Pancreas (tissue), 10 donors: ENCODE measurements around the gene PHETA1. TPM values are rescaled to one million over a fixed set of nuclear protein-coding genes. Genes with fewer than 3 reads are reported as not detected.

Experiments
- ATAC-seq, 4 donors: fragments of 200-7000 bp; cut with Tn5 transposase; one replicate each; pipeline versions ENCODE4 v1.8.0 to v1.9.1; 2020; ENCODE audit warnings: mild to moderate bottlenecking in 4 of 4, moderate library complexity in 4 of 4
- DNase-seq, 6 donors: peaks; one replicate each; pipeline ENCODE4 v3.0.0-alpha.2; 2020
- FAIRE-seq: peaks from 2 replicates; lab custom pipeline; 2012; peaks lifted over from hg19 to GRCh38; lab: Jason Lieb, UNC
- H3K27ac ChIP-seq, 4 donors: fragments of 200-600 bp; sonication (generic); 1 replicate in 3 of 4; 2 replicates in 1 of 4; pipeline versions ENCODE4 v1.5.0 to v1.8.0; 2020
- H3K27me3 ChIP-seq, 4 donors: fragments of 200-600 bp; one replicate each; pipeline ENCODE4 v1.8.0; 2021
- H3K36me3 ChIP-seq, 3 donors: fragments of 200-600 bp; sonication (generic) in 1 of 3; one replicate each; pipeline versions ENCODE4 v1.5.0 to v1.8.0; 2020 to 2021
- H3K4me1 ChIP-seq, 3 donors: fragments of 200-600 bp; one replicate each; pipeline ENCODE4 v1.8.0; 2021
- H3K4me3 ChIP-seq, 4 donors: fragments of 200-600 bp; sonication (generic) in 2 of 4; one replicate each; pipeline versions ENCODE4 v1.5.0 to v1.8.0; 2020 to 2021
- H3K9me3 ChIP-seq, 4 donors: fragments of 200-600 bp; one replicate each; pipeline ENCODE4 v1.8.0; 2021
- WGBS, 2 donors: extraction: QIAGEN DNeasy Blood & Tissue Kit; methylation state at CpG; one replicate each; pipeline ENCODE4 v1.1.7; 2013; 5-methylcytosine and 5-hydroxymethylcytosine counted together
- intact Hi-C, 3 donors: fragments of 100-400 bp; cut with DNase I; formaldehyde crosslinking; loops; one replicate each; pipeline versions ENCODE4 v1.11.1 to v1.14.2; 2022
- polyA plus RNA-seq, 2 donors: library from polyadenylated mRNA; stranded (reverse); fragments of 200-250 nt; gene quantifications; one replicate each; pipeline ENCODE4 v1.2.3, GENCODE V29; 2013
- total RNA-seq, 6 donors: library from RNA; stranded (reverse); fragmentation: NEBNext Ultra II Directional in 4 of 6; extraction: Animal tissue kit (Norgen Biotek cat#: 25700) in 4 of 6; gene quantifications; one replicate each; pipeline versions ENCODE4 v1.2.1 to v1.2.4, GENCODE V29; 2021 to 2023
- TF ChIP-seq, protein P1 (sequence below), 4 donors: fragments of 200-600 bp; sonication (generic) in 3 of 4; IDR thresholded peaks; one replicate each; pipeline versions ENCODE4 v1.5.0 to v1.8.0; 2021; ENCODE audit warnings: antibody characterized with exemption in 4 of 4
- donor health status: healthy with polysubstance abuse.
- donor health status: DM: no; HTN: no; CAD: no; lungs with moderate emphysema.
- donor health status: DM: no; HTN: no; CAD: no.
- donor health status: control.
- donor health status: control.
- donor health status: Bipolar disorder and iron deficiency.
- donor health status: DM: yes; HTN: yes; CAD: no.
- donor health status: DM: no; HTN: no; CAD: no.
- donor health status: DM: no; HTN: no; CAD: no.
- donor health status: DM: yes; HTN: yes; CAD: no.

PHETA1 gene
- total and polyA plus RNA-seq, 8 donors: 11.2 to 25.3 (median 18.6) TPM

DNA sequence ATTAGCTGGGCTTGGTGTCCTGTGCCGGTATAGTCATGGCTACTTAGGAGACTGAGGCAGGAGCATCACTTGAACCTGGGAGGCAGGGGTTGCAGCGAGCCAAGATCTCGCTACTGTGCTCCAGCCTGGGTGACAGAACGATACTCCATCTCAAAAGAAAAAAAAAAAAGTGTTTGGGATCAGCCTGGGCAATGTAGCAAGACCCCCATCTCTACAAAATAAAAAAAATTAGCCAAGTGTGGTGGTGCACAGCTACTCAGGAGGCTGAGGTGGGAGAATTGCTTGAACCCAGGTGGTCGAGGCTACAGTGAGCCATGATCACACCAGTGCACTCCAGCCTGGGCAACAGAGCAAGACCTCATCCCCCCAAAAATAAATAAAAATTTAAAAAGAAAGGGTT is 47.6 kb downstream of the PHETA1 start:
- Histone ChIP-seq H3K36me3 (no peaks in the 10 kb centered on the region), H3K27ac (no peak overlapping the region), H3K9me3 (no peaks in the 10 kb centered on the region), H3K4me1 (no peaks in the 10 kb centered on the region), H3K4me3 (no peak overlapping the region), H3K27me3 (no peaks in the 10 kb centered on the region)
- TF ChIP-seq, protein P1, sequence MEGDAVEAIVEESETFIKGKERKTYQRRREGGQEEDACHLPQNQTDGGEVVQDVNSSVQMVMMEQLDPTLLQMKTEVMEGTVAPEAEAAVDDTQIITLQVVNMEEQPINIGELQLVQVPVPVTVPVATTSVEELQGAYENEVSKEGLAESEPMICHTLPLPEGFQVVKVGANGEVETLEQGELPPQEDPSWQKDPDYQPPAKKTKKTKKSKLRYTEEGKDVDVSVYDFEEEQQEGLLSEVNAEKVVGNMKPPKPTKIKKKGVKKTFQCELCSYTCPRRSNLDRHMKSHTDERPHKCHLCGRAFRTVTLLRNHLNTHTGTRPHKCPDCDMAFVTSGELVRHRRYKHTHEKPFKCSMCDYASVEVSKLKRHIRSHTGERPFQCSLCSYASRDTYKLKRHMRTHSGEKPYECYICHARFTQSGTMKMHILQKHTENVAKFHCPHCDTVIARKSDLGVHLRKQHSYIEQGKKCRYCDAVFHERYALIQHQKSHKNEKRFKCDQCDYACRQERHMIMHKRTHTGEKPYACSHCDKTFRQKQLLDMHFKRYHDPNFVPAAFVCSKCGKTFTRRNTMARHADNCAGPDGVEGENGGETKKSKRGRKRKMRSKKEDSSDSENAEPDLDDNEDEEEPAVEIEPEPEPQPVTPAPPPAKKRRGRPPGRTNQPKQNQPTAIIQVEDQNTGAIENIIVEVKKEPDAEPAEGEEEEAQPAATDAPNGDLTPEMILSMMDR (IDR thresholded peaks at IDR 0.05): no peak
- intact Hi-C loops: no loop called here
- ATAC-seq (no peak), DNase-seq (peak in 1 of 6 donors; percentile 5), FAIRE-seq (no peak)
- WGBS, 2 donors: 72 to 79% methylated on average over 5 of the region's 5 CpGs

DNA sequence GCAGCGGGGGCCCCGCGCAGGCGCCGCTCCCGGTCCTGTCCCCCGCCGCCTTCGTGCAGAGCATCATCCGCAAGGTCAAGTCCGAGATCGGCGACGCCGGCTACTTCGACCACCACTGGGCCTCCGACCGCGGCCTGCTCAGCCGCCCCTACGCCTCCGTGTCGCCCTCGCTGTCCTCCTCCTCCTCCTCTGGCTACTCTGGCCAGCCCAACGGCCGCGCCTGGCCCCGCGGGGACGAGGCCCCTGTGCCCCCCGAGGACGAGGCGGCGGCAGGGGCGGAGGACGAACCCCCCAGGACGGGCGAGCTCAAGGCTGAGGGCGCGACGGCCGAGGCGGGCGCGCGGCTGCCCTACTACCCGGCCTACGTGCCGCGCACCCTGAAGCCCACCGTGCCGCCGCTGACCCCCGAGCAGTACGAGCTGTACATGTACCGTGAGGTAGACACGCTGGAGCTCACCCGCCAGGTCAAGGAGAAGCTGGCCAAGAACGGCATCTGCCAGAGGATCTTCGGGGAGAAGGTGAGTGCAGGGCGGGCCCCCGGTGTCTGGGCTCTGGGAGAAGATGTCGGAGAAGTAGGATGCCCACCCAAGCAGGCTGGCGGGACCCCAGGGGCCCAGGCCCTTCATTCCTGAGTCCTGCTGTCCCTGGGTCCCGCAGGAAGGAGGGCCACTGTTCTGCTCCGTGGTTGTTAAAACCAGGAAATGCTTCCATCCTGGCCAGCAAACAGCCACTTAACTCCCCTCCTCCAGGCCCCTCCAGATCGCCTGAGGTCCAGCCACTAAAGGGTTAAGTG is 48.4 kb downstream of the PHETA1 start:
- intact Hi-C loops: no loop called here
- FAIRE-seq: no peak
- WGBS, 2 donors: 88 to 93% methylated on average over 64 to 67 of the region's 67 CpGs
- Histone ChIP-seq H3K9me3 (no peaks in the 10 kb centered on the region), H3K27ac (no peak overlapping the region), H3K4me3 (no peak overlapping the region), H3K36me3 (no peaks in the 10 kb centered on the region), H3K27me3 (no peaks in the 10 kb centered on the region), H3K4me1 (no peaks in the 10 kb centered on the region)
- peak in 1 of 6 donors; percentile 67 for DNase-seq
- ATAC-seq: no peak
- TF ChIP-seq, protein P1 (IDR thresholded peaks at IDR 0.05): no peak

- 80 to 87% methylated on average over 28 to 32 of the region's 32 CpGs for WGBS, 2 donors
- no peaks in the 10 kb centered on the region for H3K36me3 ChIP-seq
These were observed 49.2 kb downstream of the PHETA1 start for GRCh38 chr12:111319600-111320257.

DNA sequence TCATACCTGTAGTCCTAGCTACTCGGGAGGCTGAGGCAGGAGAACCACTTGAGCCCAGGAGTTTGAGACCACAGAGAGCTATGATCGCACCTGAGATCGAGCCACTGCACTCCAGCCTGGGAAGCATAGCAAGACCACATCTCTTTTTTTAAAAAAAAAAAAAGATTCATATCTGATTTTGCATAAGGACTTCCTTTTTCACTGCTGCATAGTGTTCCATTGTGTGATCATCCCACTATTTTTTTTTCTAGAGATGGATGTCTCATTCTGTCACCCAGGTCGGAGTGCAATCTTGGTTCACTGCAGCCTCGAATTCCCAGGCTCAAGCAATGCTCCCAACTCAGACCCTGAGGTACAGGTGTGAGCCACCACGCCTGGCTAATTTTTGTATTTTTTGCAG is 50.4 kb downstream of the PHETA1 start:
- no peaks in the 10 kb centered on the region for H3K9me3 ChIP-seq
- no peaks in the 10 kb centered on the region for H3K36me3 ChIP-seq
- TF ChIP-seq, protein P1 (IDR thresholded peaks at IDR 0.05): no peak
- no peaks in the 10 kb centered on the region for H3K27me3 ChIP-seq
- no peaks in the 10 kb centered on the region for H3K4me1 ChIP-seq
- intact Hi-C loops: loop anchor here in 2 of 3 donors (5.0 to 10.0 kb wide), 2 partner anchors 376 to 384 kb away; no protein-coding TSS in a partner anchor
- no peak overlapping the region for H3K4me3 ChIP-seq
- ATAC-seq (no peak), FAIRE-seq (no peak), DNase-seq (peak in 1 of 6 donors; percentile 3)
- no peak overlapping the region for H3K27ac ChIP-seq
- 74 to 84% methylated on average over 6 of the region's 6 CpGs for WGBS, 2 donors

More at GRCh38 chr12:111319600-111320257, 49.2 kb downstream of the PHETA1 start:
- H3K4me1 ChIP-seq: no peaks in the 10 kb centered on the region
- no peak for ATAC-seq
- FAIRE-seq: no peak
- intact Hi-C loops: loop anchor here in 2 of 3 donors (5.0 to 10.0 kb wide), 2 partner anchors 377 to 385 kb away; no protein-coding TSS in a partner anchor
- TF ChIP-seq, protein P1 (IDR thresholded peaks at IDR 0.05): no peak
- peak in 1 of 6 donors; percentile 64 for DNase-seq
- H3K27me3 ChIP-seq: no peaks in the 10 kb centered on the region
- H3K9me3 ChIP-seq: no peaks in the 10 kb centered on the region
- no peak overlapping the region for H3K27ac ChIP-seq
- no peak overlapping the region for H3K4me3 ChIP-seq
